WTC11 (cell line): ENCODE data around the gene BICD2. TPM values are rescaled to one million over a fixed set of nuclear protein-coding genes. Genes with fewer than 3 reads are reported as not detected.
A peak's percentile ranks its signal among the peaks of the same experiment; 100 is the strongest.

Source experiments
- ATAC-seq: fragments of 200-7000 bp; cut with Tn5 transposase; 2 replicates; pipeline ENCODE4 v1.10.0; 2021; ENCODE audit warnings: mild to moderate bottlenecking, moderate library complexity
- CTCF ChIA-PET: fragments of 300-600 bp; sonication (Branson Sonifier 250); formaldehyde crosslinking; loops from one replicate; lab custom pipeline; 2021; ENCODE audit warnings: antibody characterized with exemption; lab: Charles Lee
- POLR2A ChIA-PET: fragments of 350-600 bp; sonication (Branson Sonifier 250); formaldehyde crosslinking; loops from one replicate; lab custom pipeline; 2021; ENCODE audit warnings: antibody characterized with exemption; lab: Charles Lee
- DNase-seq: peaks from one replicate; pipeline ENCODE4 v3.0.0; 2021; ENCODE audit warnings: low spot score
- H3K27ac Mint-ChIP-seq: 2 replicates; pipeline ENCODE4 v1.8.0; 2021; ENCODE audit warnings: mixed read lengths
- H3K27me3 Mint-ChIP-seq: 2 replicates; pipeline ENCODE4 v1.8.0; 2021; ENCODE audit warnings: low read depth, mild to moderate bottlenecking, moderate library complexity, mixed read lengths
- H3K36me3 Mint-ChIP-seq: 2 replicates; pipeline ENCODE4 v1.8.0; 2021; ENCODE audit warnings: mixed read lengths
- H3K4me1 Mint-ChIP-seq: 2 replicates; pipeline ENCODE4 v1.8.0; 2022; ENCODE audit warnings: mixed read lengths
- H3K4me3 Mint-ChIP-seq: 2 replicates; pipeline ENCODE4 v1.8.0; 2021; ENCODE audit warnings: mild to moderate bottlenecking, moderate library complexity, mixed read lengths
- H3K9me3 Mint-ChIP-seq: 2 replicates; pipeline ENCODE4 v1.8.0; 2021; ENCODE audit warnings: mixed read lengths
- AFF4 ChIP-seq: sonication (generic); formaldehyde crosslinking; IDR thresholded peaks from 2 replicates; pipeline ENCODE4 v1.8.1; 2023; ENCODE audit warnings: mild to moderate bottlenecking, missing genetic modification reagents, borderline replicate concordance
- E2F5 ChIP-seq: sonication (generic); formaldehyde crosslinking; IDR thresholded peaks from 2 replicates; pipeline ENCODE4 v1.8.1; 2022; ENCODE audit warnings: mild to moderate bottlenecking, moderate library complexity, missing genetic modification reagents
- GRHL2 ChIP-seq: fragments of 250-450 bp; sonication (Bioruptor Pico); IDR thresholded peaks from 2 replicates; pipeline ENCODE4 v1.8.0; 2022; ENCODE audit warnings: mild to moderate bottlenecking, moderate library complexity; ENCODE audit not compliant: insufficient replicate concordance, severe bottlenecking
- KAT7 ChIP-seq: sonication (generic); formaldehyde crosslinking; IDR thresholded peaks from 2 replicates; pipeline ENCODE4 v1.8.1; 2023; ENCODE audit warnings: missing genetic modification reagents, mild to moderate bottlenecking, borderline replicate concordance
- MAX ChIP-seq: sonication (generic); formaldehyde crosslinking; IDR thresholded peaks from 2 replicates; pipeline ENCODE4 v1.8.0; 2022; ENCODE audit warnings: mild to moderate bottlenecking, missing genetic modification reagents
- MXD4 ChIP-seq: fragments of 250-450 bp; sonication (Bioruptor Pico); IDR thresholded peaks from 2 replicates; pipeline ENCODE4 v1.8.0; 2021; ENCODE audit warnings: mild to moderate bottlenecking, moderate library complexity, borderline replicate concordance
- NR1H2 ChIP-seq: sonication (generic); formaldehyde crosslinking; IDR thresholded peaks from 2 replicates; pipeline ENCODE4 v1.9.0; 2021; ENCODE audit warnings: mild to moderate bottlenecking, moderate library complexity, missing genetic modification reagents
- PREB ChIP-seq: sonication (generic); formaldehyde crosslinking; IDR thresholded peaks from 2 replicates; pipeline ENCODE4 v1.8.1; 2022; ENCODE audit warnings: mild to moderate bottlenecking, missing genetic modification reagents, moderate library complexity, borderline replicate concordance
- RELA ChIP-seq: sonication (generic); formaldehyde crosslinking; IDR thresholded peaks from 2 replicates; pipeline ENCODE4 v1.8.1; 2022; ENCODE audit warnings: missing genetic modification reagents, mild to moderate bottlenecking, borderline replicate concordance
- USF2 ChIP-seq: sonication (generic); formaldehyde crosslinking; IDR thresholded peaks from 2 replicates; pipeline ENCODE4 v1.8.1; 2023; ENCODE audit warnings: mild to moderate bottlenecking, missing genetic modification reagents, moderate library complexity
- ZNF263 ChIP-seq: sonication (generic); formaldehyde crosslinking; IDR thresholded peaks from 2 replicates; pipeline ENCODE4 v1.8.1; 2022; ENCODE audit warnings: low read depth, mild to moderate bottlenecking, moderate library complexity, missing genetic modification reagents
- ZNF416 ChIP-seq: fragments of 250-450 bp; sonication (Bioruptor Pico); IDR thresholded peaks from 2 replicates; pipeline ENCODE4 v1.9.0; 2021; ENCODE audit warnings: mild to moderate bottlenecking, inconsistent platforms
- ZNF425 ChIP-seq: fragments of 250-450 bp; sonication (Bioruptor Pico); conservative IDR thresholded peaks from 2 replicates; pipeline ENCODE4 v1.9.0; 2021; ENCODE audit warnings: mild to moderate bottlenecking
- total RNA-seq: library from RNA; stranded (reverse); gene quantifications from 3 replicates; pipeline ENCODE4 v1.2.3, GENCODE V29; 2021
- TF ChIP-seq, protein P1 (sequence below): sonication (generic); formaldehyde crosslinking; IDR thresholded peaks from 2 replicates; pipeline ENCODE4 v1.8.0; 2022; ENCODE audit warnings: missing genetic modification reagents

The BICD2 gene
- total RNA-seq, 1 experiment from 2014 or later = 38.7 TPM

GRCh38 chr9:92718086-92719001 lies 46.3 kb downstream of the BICD2 start (continued):
- TF ChIP-seq MXD4 (CRISPR knock-in tag) (no peak), MAX (no peak)
- TF ChIP-seq, all 79 proteins: peak for 0

DNA sequence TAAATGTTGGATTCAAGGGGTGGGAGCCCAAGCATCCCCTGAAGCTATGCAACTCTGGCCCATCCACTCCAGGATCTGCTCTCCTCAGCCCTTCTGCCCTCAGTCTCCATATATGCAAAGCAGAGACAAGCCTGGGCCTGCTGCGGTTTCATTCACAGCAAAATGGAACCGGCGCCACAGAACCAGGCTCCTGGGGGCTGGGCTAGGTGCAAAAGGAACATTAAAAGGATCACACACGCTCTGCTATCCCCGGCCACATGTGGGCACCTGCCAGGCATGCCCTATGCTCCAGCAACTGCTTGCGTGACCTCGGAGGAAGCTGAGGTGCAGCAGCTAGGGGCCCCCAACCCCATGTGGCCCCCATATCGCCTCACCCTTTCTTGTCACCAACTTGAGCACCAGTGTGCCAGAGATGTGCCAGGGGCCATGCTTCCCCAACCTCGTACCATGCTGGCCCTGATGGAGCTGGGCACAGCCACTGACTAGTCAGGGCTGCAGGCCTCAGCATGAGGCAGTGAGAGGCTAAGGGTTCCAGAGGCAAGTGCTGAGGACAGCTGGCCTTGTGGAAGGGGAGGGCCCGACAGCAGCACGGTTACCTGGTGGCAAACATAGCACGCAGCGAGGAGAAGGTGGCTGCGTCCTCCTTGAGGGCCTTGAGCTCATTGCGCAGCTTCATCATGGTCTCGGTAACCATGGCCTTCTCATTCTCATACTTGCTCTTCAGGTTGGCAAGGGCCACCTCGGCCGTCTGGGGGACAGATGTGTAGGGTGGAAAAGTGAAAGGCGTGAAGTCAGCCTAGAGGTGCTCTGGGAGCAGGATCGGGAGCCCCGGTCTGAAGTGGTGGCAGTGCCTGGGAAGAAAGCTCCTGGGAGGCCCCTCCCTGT lies 47.2 kb downstream of the BICD2 start:
- H3K9me3 Mint-ChIP-seq = no peaks in the 10 kb centered on the region
- H3K4me1 Mint-ChIP-seq = no peaks in the 10 kb centered on the region
- no peak overlapping the region for H3K4me3 Mint-ChIP-seq
- ATAC-seq = no peak
- peaks cover 61% of the 10 kb centered on the region for H3K36me3 Mint-ChIP-seq
- no peaks in the 10 kb centered on the region for H3K27me3 Mint-ChIP-seq
- TF ChIP-seq RELA (CRISPR knock-in tag) = no peak
- no peak for TF ChIP-seq GRHL2 (CRISPR knock-in tag)
- no peak for TF ChIP-seq AFF4 (CRISPR knock-in tag)
- TF ChIP-seq E2F5 = no peak
- TF ChIP-seq PREB = no peak
- TF ChIP-seq KAT7 = no peak
- H3K27ac Mint-ChIP-seq = no peak overlapping the region; the same call in 1 of the 2 replicates
- POLR2A ChIA-PET = no interaction called here
- peak; percentile 6 for DNase-seq
- CTCF ChIA-PET = interaction anchor here (1.5 to 6.3 kb wide), 5 partner anchors 10 to 91 kb away, joined by 3 to 43 read pairs (median 10); no protein-coding TSS in a partner anchor

DNA sequence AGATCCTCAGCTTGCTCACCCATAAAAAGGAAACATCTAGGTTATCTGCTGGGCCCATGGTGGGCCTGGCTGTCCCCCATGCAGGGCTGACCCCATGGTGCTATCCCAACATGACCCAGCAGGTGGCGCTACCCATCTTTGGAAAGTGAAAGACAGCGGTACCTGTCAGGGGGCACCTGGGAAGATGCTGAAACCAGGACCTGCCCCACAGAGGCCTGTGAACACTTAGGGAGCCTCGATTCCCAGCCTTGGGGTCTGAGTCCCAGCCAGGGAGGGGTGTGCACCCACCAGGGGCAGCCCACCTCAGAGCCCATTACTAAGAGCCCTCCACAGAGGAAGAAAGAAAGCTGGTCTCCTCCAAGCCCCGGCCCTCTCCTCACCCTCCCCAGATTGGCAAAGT lies 48.1 kb downstream of the BICD2 start:
- H3K36me3 Mint-ChIP-seq = peaks cover 58% of the 10 kb centered on the region
- ChIA-PET CTCF (interaction anchor here (1.0 to 6.3 kb wide), 6 partner anchors 10 to 92 kb away, joined by 3 to 43 read pairs (median 7); no protein-coding TSS in a partner anchor), POLR2A (no interaction called here)
- H3K27me3 Mint-ChIP-seq = no peaks in the 10 kb centered on the region
- ATAC-seq (peak; percentile 91), DNase-seq (peak; percentile 97)
- H3K9me3 Mint-ChIP-seq = no peaks in the 10 kb centered on the region
- no peak overlapping the region for H3K4me3 Mint-ChIP-seq
- H3K4me1 Mint-ChIP-seq = no peaks in the 10 kb centered on the region
- no peak overlapping the region for H3K27ac Mint-ChIP-seq
- TF ChIP-seq GRHL2 (CRISPR knock-in tag) (no peak), ZNF425 (CRISPR knock-in tag) (no peak), ZNF416 (CRISPR knock-in tag) (no peak), ZNF263 (CRISPR knock-in tag) (no peak), NR1H2 (CRISPR knock-in tag) (no peak), USF2 (0 out of 2 replicates have a peak, but pooled peaks have one; percentile 10)
- TF ChIP-seq, protein P1, sequence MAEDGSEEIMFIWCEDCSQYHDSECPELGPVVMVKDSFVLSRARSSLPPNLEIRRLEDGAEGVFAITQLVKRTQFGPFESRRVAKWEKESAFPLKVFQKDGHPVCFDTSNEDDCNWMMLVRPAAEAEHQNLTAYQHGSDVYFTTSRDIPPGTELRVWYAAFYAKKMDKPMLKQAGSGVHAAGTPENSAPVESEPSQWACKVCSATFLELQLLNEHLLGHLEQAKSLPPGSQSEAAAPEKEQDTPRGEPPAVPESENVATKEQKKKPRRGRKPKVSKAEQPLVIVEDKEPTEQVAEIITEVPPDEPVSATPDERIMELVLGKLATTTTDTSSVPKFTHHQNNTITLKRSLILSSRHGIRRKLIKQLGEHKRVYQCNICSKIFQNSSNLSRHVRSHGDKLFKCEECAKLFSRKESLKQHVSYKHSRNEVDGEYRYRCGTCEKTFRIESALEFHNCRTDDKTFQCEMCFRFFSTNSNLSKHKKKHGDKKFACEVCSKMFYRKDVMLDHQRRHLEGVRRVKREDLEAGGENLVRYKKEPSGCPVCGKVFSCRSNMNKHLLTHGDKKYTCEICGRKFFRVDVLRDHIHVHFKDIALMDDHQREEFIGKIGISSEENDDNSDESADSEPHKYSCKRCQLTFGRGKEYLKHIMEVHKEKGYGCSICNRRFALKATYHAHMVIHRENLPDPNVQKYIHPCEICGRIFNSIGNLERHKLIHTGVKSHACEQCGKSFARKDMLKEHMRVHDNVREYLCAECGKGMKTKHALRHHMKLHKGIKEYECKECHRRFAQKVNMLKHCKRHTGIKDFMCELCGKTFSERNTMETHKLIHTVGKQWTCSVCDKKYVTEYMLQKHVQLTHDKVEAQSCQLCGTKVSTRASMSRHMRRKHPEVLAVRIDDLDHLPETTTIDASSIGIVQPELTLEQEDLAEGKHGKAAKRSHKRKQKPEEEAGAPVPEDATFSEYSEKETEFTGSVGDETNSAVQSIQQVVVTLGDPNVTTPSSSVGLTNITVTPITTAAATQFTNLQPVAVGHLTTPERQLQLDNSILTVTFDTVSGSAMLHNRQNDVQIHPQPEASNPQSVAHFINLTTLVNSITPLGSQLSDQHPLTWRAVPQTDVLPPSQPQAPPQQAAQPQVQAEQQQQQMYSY (CRISPR knock-in tag) = no peak
